Activated T-helper 2 cell treated with anti-CD3 and anti-CD28 coated beads, Interferon-gamma antibody, Interleukin-2, Interleukin-4, amounts not matched to agents 10 μg/mL and 5 μg/mL and 100 μg/mL, durations not matched to agents 14 hours and 24 hours and 36 hours (primary cell): Measurements from ENCODE around the gene EIF5A. TPM values are rescaled to one million over a fixed set of nuclear protein-coding genes. Genes with fewer than 3 reads are reported as not detected.
"Not testable (repeated sequence)": the region's sequence is repeated elsewhere in the genome, so short reads cannot be mapped to it uniquely, and the experiment has no call there.

ENCODE experiments used
- DNase-seq: peaks from one replicate; pipeline ENCODE4 v3.0.0; 2021; ENCODE audit warnings: low spot score
- H3K27ac Mint-ChIP-seq: one replicate; pipeline ENCODE4 v1.8.0; 2021; ENCODE audit warnings: mixed read lengths
- H3K27me3 Mint-ChIP-seq: one replicate; pipeline ENCODE4 v1.8.0; 2021; ENCODE audit warnings: low read depth, mixed read lengths
- H3K36me3 Mint-ChIP-seq: one replicate; pipeline ENCODE4 v1.8.0; 2021; ENCODE audit warnings: low read depth, mixed read lengths
- H3K4me1 Mint-ChIP-seq: one replicate; pipeline ENCODE4 v1.8.0; 2021; ENCODE audit warnings: low read depth, mixed read lengths
- H3K4me3 Mint-ChIP-seq: one replicate; pipeline ENCODE4 v1.8.0; 2021; ENCODE audit warnings: low read depth, mild to moderate bottlenecking, moderate library complexity, mixed read lengths
- H3K9me3 Mint-ChIP-seq: one replicate; pipeline ENCODE4 v1.8.0; 2021; ENCODE audit warnings: mixed read lengths
- intact Hi-C: fragments of 100-400 bp; cut with micrococcal nuclease; formaldehyde crosslinking; loops from one replicate; pipeline ENCODE4 v1.15.1; 2023
- total RNA-seq: library from RNA; stranded (reverse); gene quantifications from 2 replicates; pipeline ENCODE4 v1.2.3, GENCODE V29; 2022

EIF5A gene
- total RNA-seq, 1 donor from 2014 or later, result 1,199 TPM

- H3K9me3 Mint-ChIP-seq, intact Hi-C loops: not testable (repeated sequence)
Measured at GRCh38 chr17:7332600-7333069, 25.2 kb downstream of the EIF5A start.

GRCh38 chr17:7334938-7335538 lies 27.6 kb downstream of the EIF5A start:
- H3K27ac Mint-ChIP-seq, result no peak overlapping the region
- no peaks in the 10 kb centered on the region for H3K27me3 Mint-ChIP-seq
- H3K4me1 Mint-ChIP-seq, result peaks cover 43% of the 10 kb centered on the region
- H3K9me3 Mint-ChIP-seq, result no peaks in the 10 kb centered on the region
- DNase-seq, result no peak
- peak overlapping the region; percentile 54 for H3K4me3 Mint-ChIP-seq
- intact Hi-C loops, result no loop called here
- H3K36me3 Mint-ChIP-seq, result peaks cover 26% of the 10 kb centered on the region

More at GRCh38 chr17:7332600-7333069, 25.2 kb downstream of the EIF5A start:
- H3K27ac Mint-ChIP-seq, result peak overlapping the region; percentile 85
- peak; percentile 71 for DNase-seq
- H3K4me1 Mint-ChIP-seq, result peaks cover 40% of the 10 kb centered on the region
- H3K36me3 Mint-ChIP-seq, result peaks cover 11% of the 10 kb centered on the region
- not testable (repeated sequence) for H3K27me3 Mint-ChIP-seq
- H3K4me3 Mint-ChIP-seq, result peak overlapping the region; percentile 66

- DNase-seq, H3K9me3 Mint-ChIP-seq, H3K27me3 Mint-ChIP-seq: not testable (repeated sequence)
- Mint-ChIP-seq H3K4me1 (peaks cover 40% of the 10 kb centered on the region), H3K36me3 (peaks cover 31% of the 10 kb centered on the region), H3K27ac (peak overlapping the region; percentile 89), H3K4me3 (peak overlapping the region; percentile 92)
- intact Hi-C loops, result loop anchor here (2.0 kb wide), 1 partner anchor 15 kb away; no protein-coding TSS in a partner anchor
Measured at GRCh38 chr17:7335765-7336164, 28.3 kb downstream of the EIF5A start.

DNA sequence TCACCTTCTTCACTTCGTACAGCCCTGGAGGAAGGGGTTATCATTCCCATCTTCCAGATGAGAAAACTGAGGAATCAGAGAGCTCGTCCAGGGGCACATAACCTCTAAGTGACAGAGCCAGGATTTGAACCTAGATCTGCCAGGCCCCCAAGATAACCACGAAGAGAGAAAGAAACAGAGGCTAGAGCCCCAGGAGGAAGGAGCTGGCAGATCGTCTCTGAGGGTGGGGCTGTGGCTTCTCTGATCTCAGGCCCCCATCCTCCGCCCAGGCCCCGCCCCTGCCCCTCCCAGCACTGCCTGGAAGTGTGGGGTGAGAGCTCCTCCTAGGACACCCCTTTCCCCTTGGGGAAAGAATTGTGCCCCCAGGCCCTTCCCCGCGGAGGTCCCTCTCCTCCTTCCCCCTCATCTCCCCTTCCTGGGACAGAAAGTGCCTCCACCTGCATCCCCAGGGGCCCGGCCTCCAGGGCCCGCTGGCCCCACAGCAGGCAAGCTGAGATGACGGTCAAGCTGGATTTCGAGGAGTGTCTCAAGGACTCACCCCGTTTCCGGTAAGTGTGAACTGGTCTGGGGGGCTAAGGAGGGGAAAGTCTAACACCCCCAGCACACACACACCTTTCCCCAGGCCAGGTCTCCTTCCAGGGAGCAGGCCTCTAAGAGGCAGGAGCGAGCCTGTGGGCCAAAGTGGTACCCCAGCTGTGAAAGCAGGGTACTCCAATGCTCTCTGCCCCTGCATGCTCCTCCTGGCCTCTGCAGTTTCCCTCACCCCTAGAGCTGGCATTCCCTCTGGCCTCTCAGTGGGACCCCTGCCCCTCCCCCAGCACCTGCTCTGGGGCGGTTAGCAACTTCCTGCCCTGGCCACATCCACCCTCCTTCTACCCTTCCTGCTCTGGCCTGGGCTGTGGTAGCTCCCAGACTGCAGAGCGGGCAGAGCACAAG lies 29.1 kb downstream of the EIF5A start, which contains the start of gene ACAP1:
Gene ACAP1, plus strand, starts transcription at position 290 of the 936 bp plus-strand sequence. Its CDS starts 206 bp downstream, at position 496.
- H3K27ac Mint-ChIP-seq, result peak within 1 kb of the TSS; percentile 89
- peaks cover 34% of the 10 kb centered on the region for H3K36me3 Mint-ChIP-seq
- peak; percentile 80 for DNase-seq
- intact Hi-C loops, result loop anchor here (2.0 kb wide), 1 partner anchor 14 kb away; no protein-coding TSS in a partner anchor
- H3K27me3 Mint-ChIP-seq, result no peaks in the 10 kb centered on the region
- peak within 1 kb of the TSS; percentile 92 for H3K4me3 Mint-ChIP-seq
- H3K4me1 Mint-ChIP-seq, result peaks cover 41% of the 10 kb centered on the region
- no peaks in the 10 kb centered on the region for H3K9me3 Mint-ChIP-seq

DNA sequence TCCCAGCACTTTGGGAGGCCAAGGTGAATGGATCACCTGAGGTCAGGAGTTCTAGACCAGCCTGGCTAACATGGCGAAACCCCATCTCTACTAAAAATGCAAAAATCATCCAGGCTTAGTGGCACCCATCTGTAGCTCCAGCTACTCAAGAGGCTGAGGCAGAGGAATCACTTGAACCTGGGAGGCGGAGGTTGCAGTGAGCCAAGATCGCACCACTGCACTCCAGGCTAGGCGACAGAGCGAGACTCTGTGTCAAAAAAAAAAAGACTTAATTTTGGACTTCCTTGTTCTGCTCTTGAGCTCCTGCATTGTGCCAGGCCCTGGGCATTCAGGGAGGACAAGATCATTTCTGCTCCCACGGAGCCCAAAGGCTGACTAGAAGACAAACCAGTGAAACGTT lies 30.2 kb downstream of the EIF5A start:
- peaks cover 42% of the 10 kb centered on the region for H3K36me3 Mint-ChIP-seq
- not testable (repeated sequence) for H3K27me3 Mint-ChIP-seq, DNase-seq, H3K9me3 Mint-ChIP-seq
- peak overlapping the region; percentile 89 for H3K27ac Mint-ChIP-seq
- intact Hi-C loops, result loop anchor here (2.0 kb wide), 1 partner anchor 13 kb away; no protein-coding TSS in a partner anchor
- H3K4me3 Mint-ChIP-seq, result peak overlapping the region; percentile 92
- H3K4me1 Mint-ChIP-seq, result peaks cover 37% of the 10 kb centered on the region

DNA sequence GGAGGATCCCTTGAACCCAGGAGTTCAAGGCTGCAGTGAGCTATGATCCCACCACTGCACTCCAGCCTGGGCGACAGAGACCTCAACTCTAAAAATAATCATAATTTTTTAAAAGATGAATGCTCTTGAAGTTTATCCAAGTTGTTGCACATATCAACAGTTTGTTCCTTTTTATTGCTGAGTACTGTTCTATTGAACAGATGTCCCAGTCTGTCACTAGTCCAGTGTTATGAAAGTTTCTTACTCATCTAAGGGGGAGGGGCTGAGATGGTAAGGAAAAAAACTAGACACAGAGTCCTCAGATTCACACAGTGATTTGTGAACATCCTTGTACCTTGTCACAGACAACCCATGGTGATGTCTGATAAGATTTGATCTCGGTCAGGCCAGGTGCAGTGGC lies 32.8 kb downstream of the EIF5A start:
- H3K4me1 Mint-ChIP-seq, result peaks cover 29% of the 10 kb centered on the region
- no peaks in the 10 kb centered on the region for H3K9me3 Mint-ChIP-seq
- peaks cover 61% of the 10 kb centered on the region for H3K36me3 Mint-ChIP-seq
- H3K4me3 Mint-ChIP-seq, result no peak overlapping the region
- DNase-seq, result no peak
- no peaks in the 10 kb centered on the region for H3K27me3 Mint-ChIP-seq
- intact Hi-C loops, result no loop called here
- no peak overlapping the region for H3K27ac Mint-ChIP-seq

DNA sequence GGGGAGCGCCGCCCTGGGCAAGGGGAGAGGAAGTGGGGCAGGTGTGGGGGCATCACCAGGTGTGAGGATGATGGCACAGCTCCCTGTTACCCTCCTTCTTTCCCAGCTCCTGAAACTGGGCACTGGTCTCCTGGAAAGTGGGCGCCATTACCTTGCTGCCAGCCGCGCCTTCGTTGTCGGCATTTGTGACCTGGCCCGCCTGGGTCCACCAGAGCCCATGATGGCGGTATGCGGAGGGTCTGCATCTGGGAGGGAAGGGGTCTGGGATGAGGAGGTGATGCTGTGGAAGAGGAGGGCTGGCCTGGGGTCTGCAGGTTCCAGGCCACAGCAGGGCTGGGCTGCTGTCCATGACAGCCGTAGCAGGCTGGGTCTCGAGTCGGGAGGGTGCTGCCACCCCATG lies 34.4 kb downstream of the EIF5A start:
- H3K9me3 Mint-ChIP-seq, result no peaks in the 10 kb centered on the region
- intact Hi-C loops, result no loop called here
- H3K27ac Mint-ChIP-seq, result no peak overlapping the region
- H3K27me3 Mint-ChIP-seq, result no peaks in the 10 kb centered on the region
- no peak for DNase-seq
- H3K4me3 Mint-ChIP-seq, result no peak overlapping the region
- peaks cover 19% of the 10 kb centered on the region for H3K4me1 Mint-ChIP-seq
- H3K36me3 Mint-ChIP-seq, result peaks cover 74% of the 10 kb centered on the region

GRCh38 chr17:7343250-7343649 lies 35.8 kb downstream of the EIF5A start:
- intact Hi-C loops, result no loop called here
- no peaks in the 10 kb centered on the region for H3K27me3 Mint-ChIP-seq
- no peak for DNase-seq
- no peaks in the 10 kb centered on the region for H3K9me3 Mint-ChIP-seq
- no peak overlapping the region for H3K27ac Mint-ChIP-seq
- peaks cover 75% of the 10 kb centered on the region for H3K36me3 Mint-ChIP-seq
- H3K4me3 Mint-ChIP-seq, result no peak overlapping the region
- peaks cover 16% of the 10 kb centered on the region for H3K4me1 Mint-ChIP-seq

- no peak overlapping the region for H3K27ac Mint-ChIP-seq
- H3K27me3 Mint-ChIP-seq, result no peaks in the 10 kb centered on the region
- H3K36me3 Mint-ChIP-seq, result peaks cover 77% of the 10 kb centered on the region
- no peak for DNase-seq
- intact Hi-C loops, result no loop called here
- H3K4me1 Mint-ChIP-seq, result peaks cover 14% of the 10 kb centered on the region
- H3K4me3 Mint-ChIP-seq, result no peak overlapping the region
- no peaks in the 10 kb centered on the region for H3K9me3 Mint-ChIP-seq
Measured at GRCh38 chr17:7346761-7347614, 39.6 kb downstream of the EIF5A start.

DNA sequence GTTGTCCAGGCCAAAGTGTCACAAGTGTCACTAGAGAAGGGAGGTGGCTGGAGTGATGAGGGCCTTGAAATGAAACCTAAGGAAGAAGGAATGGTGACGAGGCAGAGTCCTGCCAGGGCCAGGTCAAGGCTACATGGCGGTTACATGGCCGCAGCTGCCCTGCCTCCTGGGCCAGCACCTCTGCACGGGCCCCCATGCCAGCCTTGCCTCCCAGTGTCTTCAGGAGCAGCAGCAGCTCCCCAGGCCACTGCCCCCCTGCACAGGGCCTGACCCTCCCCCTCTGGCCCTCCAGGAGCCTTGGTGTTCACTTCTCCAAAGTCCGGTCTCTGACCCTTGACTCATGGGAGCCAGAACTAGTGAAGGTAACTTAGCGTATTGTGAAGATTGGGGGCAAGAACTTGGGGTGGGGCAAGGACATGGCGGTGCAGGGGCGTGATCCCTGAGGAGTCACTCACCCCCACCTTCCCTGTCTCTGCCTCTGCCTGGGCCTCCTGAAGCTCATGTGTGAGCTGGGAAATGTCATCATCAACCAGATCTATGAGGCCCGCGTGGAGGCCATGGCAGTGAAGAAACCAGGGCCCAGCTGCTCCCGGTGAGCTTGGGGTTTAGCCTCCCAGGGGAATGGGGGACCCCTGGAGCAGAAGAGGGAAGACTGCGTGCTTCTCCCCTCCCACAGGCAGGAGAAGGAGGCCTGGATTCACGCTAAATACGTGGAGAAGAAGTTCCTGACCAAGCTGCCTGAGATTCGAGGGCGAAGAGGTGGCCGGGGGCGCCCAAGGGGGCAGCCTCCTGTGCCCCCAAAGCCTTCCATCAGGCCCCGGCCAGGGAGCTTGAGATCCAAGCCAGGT lies 40.4 kb downstream of the EIF5A start:
- Mint-ChIP-seq H3K36me3 (peaks cover 80% of the 10 kb centered on the region), H3K27me3 (no peaks in the 10 kb centered on the region), H3K9me3 (no peaks in the 10 kb centered on the region), H3K4me1 (peaks cover 19% of the 10 kb centered on the region), H3K4me3 (no peak overlapping the region), H3K27ac (no peak overlapping the region)
- no peak for DNase-seq
- intact Hi-C loops, result no loop called here

- Mint-ChIP-seq H3K27me3 (no peaks in the 10 kb centered on the region), H3K9me3 (no peaks in the 10 kb centered on the region), H3K4me3 (no peak overlapping the region), H3K36me3 (peaks cover 75% of the 10 kb centered on the region), H3K4me1 (peaks cover 21% of the 10 kb centered on the region), H3K27ac (peak overlapping the region; percentile 63)
- DNase-seq, result no peak
- intact Hi-C loops, result no loop called here
Measured at GRCh38 chr17:7348478-7349242, 41.2 kb downstream of the EIF5A start.
